Progenitor cell of endocrine pancreas (in vitro differentiated cells): ENCODE measurements around the gene STK31. TPM values are rescaled to one million over a fixed set of nuclear protein-coding genes. Genes with fewer than 3 reads are reported as not detected.
A peak's percentile ranks its signal among the peaks of the same experiment; 100 is the strongest.
"Not testable (repeated sequence)": the region's sequence is repeated elsewhere in the genome, so short reads cannot be mapped to it uniquely, and the experiment has no call there.

ENCODE experiments used
- DNase-seq: peaks from one replicate; pipeline ENCODE4 v3.0.0; 2021; ENCODE audit warnings: low spot score; ENCODE audit not compliant: unreplicated experiment
- H3K27ac Mint-ChIP-seq: 2 replicates; pipeline ENCODE4 v1.8.0; 2021; ENCODE audit warnings: mild to moderate bottlenecking, moderate library complexity, mixed read lengths
- H3K27me3 Mint-ChIP-seq: 2 replicates; pipeline ENCODE4 v1.8.0; 2021; ENCODE audit warnings: mixed read lengths
- H3K36me3 Mint-ChIP-seq: 2 replicates; pipeline ENCODE4 v1.8.0; 2022; ENCODE audit warnings: mixed read lengths; ENCODE audit not compliant: insufficient read depth
- H3K4me1 Mint-ChIP-seq: 2 replicates; pipeline ENCODE4 v1.8.0; 2021; ENCODE audit warnings: low read depth, mixed read lengths
- H3K4me3 Mint-ChIP-seq: 2 replicates; pipeline ENCODE4 v1.8.0; 2021; ENCODE audit warnings: low read depth, mild to moderate bottlenecking, moderate library complexity, mixed read lengths
- H3K9me3 Mint-ChIP-seq: 2 replicates; pipeline ENCODE4 v1.8.0; 2021; ENCODE audit warnings: low read depth, mixed read lengths
- total RNA-seq: library from RNA; stranded (reverse); gene quantifications from 2 replicates; pipeline ENCODE4 v1.2.1, GENCODE V29; 2021
- TF ChIP-seq, protein P1 (sequence below): fragments of 200-600 bp; sonication (generic); IDR thresholded peaks from one replicate; pipeline ENCODE4 v1.5.0; 2021; ENCODE audit warnings: antibody characterized with exemption, mild to moderate bottlenecking; ENCODE audit not compliant: unreplicated experiment

Gene STK31
- total RNA-seq, 1 donor from 2014 or later: 1.3 TPM

DNA sequence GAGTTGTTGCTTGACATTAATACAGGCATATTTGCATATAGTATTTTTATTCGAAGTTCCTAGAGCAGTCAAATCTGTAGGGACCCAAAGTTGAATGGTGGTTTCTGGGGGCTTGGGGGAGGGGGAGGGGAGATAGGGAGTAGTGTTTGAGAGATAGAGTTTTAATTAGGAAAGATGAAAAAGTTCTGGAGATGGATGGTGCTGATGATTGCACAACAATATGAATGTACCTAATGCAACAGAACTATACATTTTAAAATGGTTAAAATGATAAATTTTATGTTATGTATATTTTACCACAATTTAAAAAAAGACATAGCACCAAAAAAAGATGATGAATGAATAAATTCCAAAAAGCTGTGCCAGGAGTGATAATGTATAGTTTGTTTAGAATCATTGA lies 41.8 kb downstream of the STK31 start:
- DNase-seq: no peak
- no peaks in the 10 kb centered on the region for H3K27me3 Mint-ChIP-seq
- H3K27ac Mint-ChIP-seq: no peak overlapping the region
- TF ChIP-seq, protein P1, sequence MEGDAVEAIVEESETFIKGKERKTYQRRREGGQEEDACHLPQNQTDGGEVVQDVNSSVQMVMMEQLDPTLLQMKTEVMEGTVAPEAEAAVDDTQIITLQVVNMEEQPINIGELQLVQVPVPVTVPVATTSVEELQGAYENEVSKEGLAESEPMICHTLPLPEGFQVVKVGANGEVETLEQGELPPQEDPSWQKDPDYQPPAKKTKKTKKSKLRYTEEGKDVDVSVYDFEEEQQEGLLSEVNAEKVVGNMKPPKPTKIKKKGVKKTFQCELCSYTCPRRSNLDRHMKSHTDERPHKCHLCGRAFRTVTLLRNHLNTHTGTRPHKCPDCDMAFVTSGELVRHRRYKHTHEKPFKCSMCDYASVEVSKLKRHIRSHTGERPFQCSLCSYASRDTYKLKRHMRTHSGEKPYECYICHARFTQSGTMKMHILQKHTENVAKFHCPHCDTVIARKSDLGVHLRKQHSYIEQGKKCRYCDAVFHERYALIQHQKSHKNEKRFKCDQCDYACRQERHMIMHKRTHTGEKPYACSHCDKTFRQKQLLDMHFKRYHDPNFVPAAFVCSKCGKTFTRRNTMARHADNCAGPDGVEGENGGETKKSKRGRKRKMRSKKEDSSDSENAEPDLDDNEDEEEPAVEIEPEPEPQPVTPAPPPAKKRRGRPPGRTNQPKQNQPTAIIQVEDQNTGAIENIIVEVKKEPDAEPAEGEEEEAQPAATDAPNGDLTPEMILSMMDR: no peak
- H3K9me3 Mint-ChIP-seq: peaks cover 35% of the 10 kb centered on the region
- no peaks in the 10 kb centered on the region for H3K4me1 Mint-ChIP-seq
- no peak overlapping the region for H3K4me3 Mint-ChIP-seq
- peaks cover 32% of the 10 kb centered on the region for H3K36me3 Mint-ChIP-seq

GRCh38 chr7:23758839-23759238 lies 48.8 kb downstream of the STK31 start:
- not testable (repeated sequence) for DNase-seq, H3K4me3 Mint-ChIP-seq, H3K27me3 Mint-ChIP-seq
- H3K27ac Mint-ChIP-seq: peak overlapping the region; percentile 25
- peaks cover 31% of the 10 kb centered on the region for H3K9me3 Mint-ChIP-seq
- peaks cover 18% of the 10 kb centered on the region for H3K4me1 Mint-ChIP-seq
- H3K36me3 Mint-ChIP-seq: peaks cover 24% of the 10 kb centered on the region

GRCh38 chr7:23759671-23760391 lies 49.8 kb downstream of the STK31 start:
- Mint-ChIP-seq H3K27me3 (no peaks in the 10 kb centered on the region), H3K4me3 (no peak overlapping the region), H3K27ac (peak overlapping the region; percentile 11), H3K4me1 (peaks cover 18% of the 10 kb centered on the region), H3K9me3 (peaks cover 24% of the 10 kb centered on the region), H3K36me3 (peaks cover 19% of the 10 kb centered on the region)
- no peak for DNase-seq
- TF ChIP-seq, protein P1: no peak

- H3K9me3 Mint-ChIP-seq: no peaks in the 10 kb centered on the region
- H3K4me1 Mint-ChIP-seq: no peaks in the 10 kb centered on the region
- no peak overlapping the region for H3K4me3 Mint-ChIP-seq
- H3K27me3 Mint-ChIP-seq: no peaks in the 10 kb centered on the region
- H3K36me3 Mint-ChIP-seq: no peaks in the 10 kb centered on the region
- H3K27ac Mint-ChIP-seq: no peak overlapping the region
- no peak for DNase-seq
- TF ChIP-seq, protein P1: no peak
Observed at GRCh38 chr7:23765943-23766342, 55.9 kb downstream of the STK31 start.

GRCh38 chr7:23767514-23767913 lies 57.5 kb downstream of the STK31 start:
- peaks cover 2% of the 10 kb centered on the region for H3K4me1 Mint-ChIP-seq
- H3K27me3 Mint-ChIP-seq: no peaks in the 10 kb centered on the region
- TF ChIP-seq, protein P1: no peak
- no peaks in the 10 kb centered on the region for H3K9me3 Mint-ChIP-seq
- H3K36me3 Mint-ChIP-seq: no peaks in the 10 kb centered on the region
- no peak overlapping the region for H3K4me3 Mint-ChIP-seq
- no peak for DNase-seq
- no peak overlapping the region for H3K27ac Mint-ChIP-seq

- no peak overlapping the region for H3K27ac Mint-ChIP-seq
- H3K27me3 Mint-ChIP-seq: no peaks in the 10 kb centered on the region
- H3K4me1 Mint-ChIP-seq: peaks cover 2% of the 10 kb centered on the region
- no peak overlapping the region for H3K4me3 Mint-ChIP-seq
- TF ChIP-seq, protein P1: no peak
- DNase-seq: no peak
- no peaks in the 10 kb centered on the region for H3K9me3 Mint-ChIP-seq
- no peaks in the 10 kb centered on the region for H3K36me3 Mint-ChIP-seq
Observed at GRCh38 chr7:23768022-23768421, 58.0 kb downstream of the STK31 start.

- peaks cover 13% of the 10 kb centered on the region for H3K4me1 Mint-ChIP-seq
- not testable (repeated sequence) for DNase-seq, H3K27ac Mint-ChIP-seq, H3K36me3 Mint-ChIP-seq, H3K27me3 Mint-ChIP-seq, H3K9me3 Mint-ChIP-seq, H3K4me3 Mint-ChIP-seq
Observed at GRCh38 chr7:23779185-23779800, 69.3 kb downstream of the STK31 start.
